ENCODE measurements around the gene KRT77. TPM values are rescaled to one million over a fixed set of nuclear protein-coding genes. Genes with fewer than 3 reads are reported as not detected.

Gene KRT77
- total and polyA plus RNA-seq, 4 donors = not detected

- no peak for ATAC-seq (ENCODE audit: insufficient read depth, low FRiP score)
- Histone ChIP-seq H3K9me3 (ENCODE audit: control insufficient read depth in 4 of 4, insufficient read depth in 3 of 4, low read length in 3 of 4) (peaks cover 0 to 1% (median 0%) of the 10 kb centered on the region in 4 donors), H3K4me3 (no peak within 1 kb of the TSS), H3K9ac (ENCODE audit: insufficient read depth in 1 of 2, low read length in 2 of 2) (no peak within 1 kb of the TSS), H3K27me3 (ENCODE audit: control insufficient read depth in 3 of 3, insufficient read depth in 3 of 3, low read length in 2 of 3) (peaks cover 0 to 3% (median 2%) of the 10 kb centered on the region in 3 donors), H3K4me1 (ENCODE audit: control insufficient read depth in 5 of 5, insufficient read depth in 5 of 5, low read length in 5 of 5) (no peaks in the 10 kb centered on the region), H3K27ac (ENCODE audit: low read depth in 1 of 2, low read length in 1 of 2) (no peak within 1 kb of the TSS), H3K36me3 (ENCODE audit: control insufficient read depth in 4 of 4, insufficient read depth in 4 of 4, low read length in 4 of 4) (no peaks in the 10 kb centered on the region)
- 88 to 100% methylated on average over 3 of the region's 3 CpGs for WGBS, 2 donors
- no peak for DNase-seq
- no peak for TF ChIP-seq CTCF (IDR thresholded peaks at IDR 0.05; ENCODE audit: control extremely low read depth, extremely low read depth)
Observed at GRCh38 chr12:52680363-52680762, 23.0 kb downstream of the KRT77 start, which contains the start of gene KRT1. KRT1 (minus strand) TSS chr12:52680407; CDS start chr12:52680348, 59 bp downstream.

GRCh38 chr12:52679875-52680274, 23.4 kb downstream of the KRT77 start:
- no peak for TF ChIP-seq CTCF (IDR thresholded peaks at IDR 0.05; ENCODE audit: control extremely low read depth, extremely low read depth)
- Histone ChIP-seq H3K36me3 (ENCODE audit: control insufficient read depth in 4 of 4, insufficient read depth in 4 of 4, low read length in 4 of 4) (no peaks in the 10 kb centered on the region), H3K9ac (ENCODE audit: insufficient read depth in 1 of 2, low read length in 2 of 2) (no peak overlapping the region), H3K4me3 (no peak overlapping the region), H3K27ac (ENCODE audit: low read depth in 1 of 2, low read length in 1 of 2) (no peak overlapping the region), H3K4me1 (ENCODE audit: control insufficient read depth in 5 of 5, insufficient read depth in 5 of 5, low read length in 5 of 5) (no peaks in the 10 kb centered on the region), H3K9me3 (ENCODE audit: control insufficient read depth in 4 of 4, insufficient read depth in 3 of 4, low read length in 3 of 4) (peaks cover 0 to 1% (median 0%) of the 10 kb centered on the region in 4 donors), H3K27me3 (ENCODE audit: control insufficient read depth in 3 of 3, insufficient read depth in 3 of 3, low read length in 2 of 3) (peaks cover 0 to 3% (median 2%) of the 10 kb centered on the region in 3 donors)
- ATAC-seq (ENCODE audit: insufficient read depth, low FRiP score) = no peak
- DNase-seq = no peak
- WGBS, 2 donors = 91% methylated on average over 5 of the region's 5 CpGs

GRCh38 chr12:52677671-52678070, 25.7 kb downstream of the KRT77 start:
- WGBS, 2 donors = 83 to 90% methylated on average over 1 of the region's 1 CpG
- Histone ChIP-seq H3K27me3 (ENCODE audit: control insufficient read depth in 3 of 3, insufficient read depth in 3 of 3, low read length in 2 of 3) (peaks cover 0 to 2% (median 0%) of the 10 kb centered on the region in 3 donors), H3K4me3 (no peak overlapping the region), H3K36me3 (ENCODE audit: control insufficient read depth in 4 of 4, insufficient read depth in 4 of 4, low read length in 4 of 4) (no peaks in the 10 kb centered on the region), H3K4me1 (ENCODE audit: control insufficient read depth in 5 of 5, insufficient read depth in 5 of 5, low read length in 5 of 5) (no peaks in the 10 kb centered on the region), H3K9me3 (ENCODE audit: control insufficient read depth in 4 of 4, insufficient read depth in 3 of 4, low read length in 3 of 4) (peaks cover 0 to 1% (median 0%) of the 10 kb centered on the region in 4 donors), H3K27ac (ENCODE audit: low read depth in 1 of 2, low read length in 1 of 2) (no peak overlapping the region), H3K9ac (ENCODE audit: insufficient read depth in 1 of 2, low read length in 2 of 2) (no peak overlapping the region)
- ATAC-seq (ENCODE audit: insufficient read depth, low FRiP score) (no peak), DNase-seq (no peak)
- TF ChIP-seq CTCF (IDR thresholded peaks at IDR 0.05; ENCODE audit: control extremely low read depth, extremely low read depth) = no peak

- no peak overlapping the region for H3K9ac ChIP-seq (ENCODE audit: insufficient read depth in 1 of 2, low read length in 2 of 2)
- H3K4me3 ChIP-seq = no peak overlapping the region
- no peaks in the 10 kb centered on the region for H3K36me3 ChIP-seq (ENCODE audit: control insufficient read depth in 4 of 4, insufficient read depth in 4 of 4, low read length in 4 of 4)
- DNase-seq (no peak), ATAC-seq (ENCODE audit: insufficient read depth, low FRiP score) (no peak)
- H3K27me3 ChIP-seq (ENCODE audit: control insufficient read depth in 3 of 3, insufficient read depth in 3 of 3, low read length in 2 of 3) = peaks cover 0 to 2% (median 0%) of the 10 kb centered on the region in 3 donors
- H3K27ac ChIP-seq (ENCODE audit: low read depth in 1 of 2, low read length in 1 of 2) = no peak overlapping the region
- peaks cover 0 to 1% (median 0%) of the 10 kb centered on the region in 4 donors for H3K9me3 ChIP-seq (ENCODE audit: control insufficient read depth in 4 of 4, insufficient read depth in 3 of 4, low read length in 3 of 4)
- H3K4me1 ChIP-seq (ENCODE audit: control insufficient read depth in 5 of 5, insufficient read depth in 5 of 5, low read length in 5 of 5) = no peaks in the 10 kb centered on the region
- TF ChIP-seq CTCF (IDR thresholded peaks at IDR 0.05; ENCODE audit: control extremely low read depth, extremely low read depth) = no peak
- 87% methylated on average over 5 of the region's 5 CpGs for WGBS, 2 donors
Observed at GRCh38 chr12:52677126-52677525, 26.2 kb downstream of the KRT77 start.

Data from lung (tissue), 12 donors.